GM15510 (cell line): ENCODE results near the gene CTIF.

ENCODE experiments used
- POLR2A ChIP-seq: IDR thresholded peaks from 3 replicates; pipeline ENCODE4 v1.6.1; 2011; ENCODE audit warnings: borderline replicate concordance; ENCODE audit not compliant: insufficient read length; ENCODE audit errors: extremely low read depth

The CTIF gene

DNA sequence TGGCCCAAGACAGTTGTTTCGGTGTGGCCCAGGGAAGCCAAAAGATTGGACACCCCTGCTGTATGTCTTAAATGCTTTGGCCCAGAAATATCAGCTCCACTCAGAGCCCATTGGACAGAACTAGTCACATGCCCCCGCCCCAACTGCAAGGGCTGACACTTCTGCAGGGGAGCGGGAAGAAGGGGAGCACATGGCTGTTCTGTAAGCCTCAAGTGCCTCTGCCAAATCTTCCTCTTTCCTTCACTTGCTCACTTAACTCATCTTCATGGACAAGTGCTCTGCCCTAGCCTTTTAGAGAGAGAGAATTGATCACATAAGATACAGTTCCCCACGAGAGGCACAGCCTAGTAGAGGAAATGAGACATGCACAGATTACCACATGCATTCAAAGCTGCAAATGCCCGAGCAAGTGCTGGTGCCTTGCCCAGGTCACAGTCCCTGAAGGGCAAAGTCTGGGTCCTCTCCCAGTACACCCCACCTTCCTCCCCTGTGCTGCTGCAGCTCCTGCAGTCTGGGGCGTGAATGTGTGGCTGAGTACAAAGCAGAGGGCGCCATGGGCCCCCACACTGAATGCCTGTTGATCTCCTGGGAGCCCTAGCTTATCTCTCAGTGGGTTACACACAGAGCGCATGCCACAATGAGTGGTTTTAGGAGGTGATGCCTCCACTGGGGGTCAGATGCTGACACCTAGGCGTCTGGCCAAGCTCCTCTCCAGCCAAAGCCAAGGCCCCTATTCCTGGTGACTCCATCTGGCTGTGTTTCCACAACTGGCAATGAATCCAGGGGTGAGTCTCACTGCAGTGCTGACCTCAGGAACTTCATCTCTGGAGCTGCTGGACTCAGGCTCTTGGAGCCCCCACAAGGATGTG, 135.3 kb downstream of the CTIF start:
- TF ChIP-seq POLR2A: no peak

DNA sequence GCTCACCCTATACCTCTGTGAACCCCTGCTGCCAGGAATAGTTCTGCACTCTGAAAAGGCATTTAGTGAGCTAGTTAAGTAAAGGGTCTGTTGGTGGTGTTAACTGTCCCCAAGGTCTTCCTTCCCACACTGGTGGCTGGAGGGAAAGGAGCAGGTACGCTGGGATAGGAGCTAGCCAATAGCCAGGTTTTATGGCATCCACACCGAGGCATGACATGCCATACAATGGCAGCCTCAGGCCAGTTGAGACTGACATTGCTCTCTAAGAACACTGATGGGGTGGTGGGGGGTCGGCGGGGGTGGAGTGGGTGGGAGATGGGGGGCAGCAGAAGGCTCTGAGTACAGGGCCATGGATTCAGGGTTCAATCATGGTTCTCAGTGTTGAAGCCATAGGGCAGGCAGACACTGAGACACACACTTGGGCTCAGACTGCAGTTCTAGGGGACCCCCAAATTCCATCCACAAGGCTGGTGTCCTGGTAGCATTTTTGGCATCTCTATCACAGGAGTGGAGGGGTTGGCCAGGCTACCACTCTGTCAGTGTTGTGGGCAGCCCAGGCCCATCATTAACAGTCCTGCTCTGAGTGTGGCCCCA, 136.0 kb downstream of the CTIF start:
- no peak for TF ChIP-seq POLR2A

DNA sequence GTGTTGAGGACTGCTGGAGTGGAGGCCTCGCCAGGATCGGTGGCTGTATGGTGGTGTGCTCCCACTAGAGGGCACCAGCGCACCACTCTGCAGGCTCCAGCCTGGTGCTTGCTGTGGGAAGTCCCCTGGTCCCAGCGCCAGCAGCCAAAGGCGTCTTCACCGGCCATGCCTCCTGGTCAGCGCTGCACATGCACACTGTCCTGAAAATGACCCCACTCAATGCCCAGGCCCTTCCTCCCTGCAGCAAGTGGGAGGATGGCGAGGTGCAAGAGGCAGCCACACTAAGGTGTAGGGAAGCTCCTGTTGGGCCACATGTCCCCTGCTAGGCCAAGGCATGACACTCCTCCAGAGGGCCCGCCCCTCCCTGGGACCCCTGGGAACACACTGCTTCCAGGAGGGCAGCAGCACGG, 136.5 kb downstream of the CTIF start:
- TF ChIP-seq POLR2A: no peak

DNA sequence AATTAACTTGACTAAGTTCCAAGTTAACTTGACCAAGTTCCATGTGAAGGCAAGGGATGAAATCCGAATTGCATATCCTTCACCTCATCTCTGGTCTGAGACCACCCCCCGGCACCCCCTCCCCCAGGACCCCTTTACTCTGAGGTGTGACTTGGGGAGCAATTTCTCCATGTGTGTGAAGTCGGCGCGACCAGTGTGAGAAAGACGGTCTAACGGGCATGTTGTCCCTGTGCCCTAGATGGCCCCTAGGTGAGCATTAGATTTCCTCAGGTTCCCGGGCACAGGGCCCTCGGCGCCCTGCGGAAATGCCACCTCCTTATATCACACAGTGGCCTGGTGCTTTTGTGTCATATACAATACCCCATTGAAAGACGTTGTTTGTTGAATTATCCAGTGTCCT, 137.1 kb downstream of the CTIF start:
- TF ChIP-seq POLR2A: no peak

DNA sequence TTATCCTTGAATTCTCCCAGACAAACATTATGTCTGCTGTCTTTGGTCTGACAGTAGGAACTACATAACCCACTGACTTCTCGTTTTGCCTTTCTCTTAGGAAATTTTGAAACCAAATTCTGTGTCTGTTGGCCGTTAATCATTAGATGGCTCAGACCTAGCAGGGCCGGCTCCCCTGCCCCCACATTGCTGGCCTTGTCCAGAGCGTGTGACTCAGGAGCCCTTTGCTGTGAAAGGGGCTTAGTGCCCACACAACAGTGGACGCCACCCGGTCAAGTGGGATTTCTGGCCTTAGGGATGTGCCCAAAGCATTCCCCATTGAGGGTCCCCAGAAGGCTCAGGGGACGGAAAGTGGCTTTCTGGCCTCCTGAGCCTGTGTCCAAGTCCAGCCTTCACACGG, 137.5 kb downstream of the CTIF start:
- no peak for TF ChIP-seq POLR2A

DNA sequence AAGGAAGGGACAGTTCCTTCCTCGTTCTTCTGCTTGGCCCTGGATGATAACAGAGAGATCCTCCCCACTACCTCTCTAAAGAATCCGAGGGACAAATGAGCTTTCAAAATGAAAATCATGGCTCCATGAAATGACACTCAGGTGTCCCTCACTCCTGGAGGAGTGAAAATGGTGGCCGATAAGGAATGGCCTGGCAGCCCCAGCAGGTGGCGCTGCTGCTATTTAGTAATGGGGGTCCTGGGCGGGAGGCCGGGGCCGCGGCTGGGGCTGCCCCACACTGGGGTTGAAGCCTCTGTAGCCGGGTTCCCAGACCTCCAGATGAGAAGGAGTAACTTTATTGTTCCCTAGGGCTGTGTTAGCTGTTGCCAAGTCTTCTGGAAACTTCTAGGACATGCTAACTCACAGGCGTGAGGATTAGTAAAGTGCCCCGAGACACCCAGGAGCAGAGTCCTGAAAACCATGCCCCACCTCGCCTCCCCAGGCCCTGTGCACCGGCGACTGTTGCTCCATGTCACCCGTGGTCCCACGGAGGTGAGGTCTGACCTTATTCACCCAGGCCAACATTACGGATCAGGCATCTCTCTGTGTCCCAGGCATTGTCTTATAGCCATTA, 138.0 kb downstream of the CTIF start:
- no peak for TF ChIP-seq POLR2A

DNA sequence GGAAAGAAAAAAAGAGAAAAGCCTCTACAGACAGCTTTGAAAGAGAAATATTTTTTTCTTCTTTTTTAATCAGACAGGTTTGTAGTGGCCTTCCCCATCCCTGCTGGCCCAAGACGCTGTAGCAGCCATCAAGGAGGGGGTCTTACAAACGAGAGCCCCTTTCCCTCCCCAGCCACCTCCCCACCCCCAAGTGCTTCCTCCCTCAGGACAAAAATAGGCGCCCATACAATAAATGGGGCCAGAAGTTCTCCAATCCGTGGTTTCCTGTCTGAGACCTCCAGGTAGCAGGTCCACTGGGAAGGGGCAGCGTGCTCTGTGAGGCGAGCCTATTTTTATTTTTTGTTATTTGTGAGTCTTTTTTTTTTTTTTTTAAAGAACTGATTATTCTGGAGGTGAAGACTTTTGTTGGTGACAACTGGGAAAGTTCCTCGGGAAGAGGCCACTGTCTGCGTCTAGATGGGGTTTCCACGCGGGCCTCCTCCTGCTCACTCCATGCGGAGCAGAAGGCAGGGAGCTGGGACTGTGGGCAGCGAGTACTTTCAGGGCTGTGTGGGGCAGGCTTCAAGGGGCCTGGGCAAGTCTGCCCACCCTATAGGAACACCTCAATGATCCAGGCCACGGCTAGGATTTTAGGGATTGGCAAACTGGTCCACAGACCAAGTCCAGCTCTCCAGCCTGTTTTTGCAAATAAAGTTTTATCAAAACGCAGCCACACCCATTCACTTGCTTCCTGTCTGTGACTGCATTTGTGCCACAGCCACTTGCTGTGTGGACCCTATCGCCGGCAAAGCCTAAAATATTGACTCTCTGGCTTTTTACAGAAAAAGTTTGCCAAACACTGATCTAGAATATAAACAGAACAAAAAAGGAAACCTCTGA, 139.6 kb downstream of the CTIF start:
- no peak for TF ChIP-seq POLR2A

DNA sequence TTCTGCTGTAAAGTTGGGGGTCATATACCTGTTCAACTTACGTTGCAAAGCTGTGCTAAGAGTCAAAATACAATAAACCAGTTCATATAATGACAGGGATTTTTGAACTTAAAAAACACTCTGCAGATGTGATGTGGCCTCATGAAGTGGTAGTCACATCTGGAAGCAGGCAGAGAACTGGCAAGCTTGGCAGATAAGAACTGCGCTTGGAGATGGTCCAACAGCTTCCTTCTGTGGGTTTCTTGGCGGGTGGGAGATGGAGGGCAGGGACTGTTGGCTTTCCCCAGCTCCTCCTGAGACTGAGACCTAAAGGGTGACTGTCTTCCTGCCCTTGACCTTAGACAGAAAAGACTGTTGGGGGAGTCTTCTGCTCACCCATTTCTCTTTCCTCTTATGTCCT, 140.4 kb downstream of the CTIF start:
- TF ChIP-seq POLR2A: no peak

DNA sequence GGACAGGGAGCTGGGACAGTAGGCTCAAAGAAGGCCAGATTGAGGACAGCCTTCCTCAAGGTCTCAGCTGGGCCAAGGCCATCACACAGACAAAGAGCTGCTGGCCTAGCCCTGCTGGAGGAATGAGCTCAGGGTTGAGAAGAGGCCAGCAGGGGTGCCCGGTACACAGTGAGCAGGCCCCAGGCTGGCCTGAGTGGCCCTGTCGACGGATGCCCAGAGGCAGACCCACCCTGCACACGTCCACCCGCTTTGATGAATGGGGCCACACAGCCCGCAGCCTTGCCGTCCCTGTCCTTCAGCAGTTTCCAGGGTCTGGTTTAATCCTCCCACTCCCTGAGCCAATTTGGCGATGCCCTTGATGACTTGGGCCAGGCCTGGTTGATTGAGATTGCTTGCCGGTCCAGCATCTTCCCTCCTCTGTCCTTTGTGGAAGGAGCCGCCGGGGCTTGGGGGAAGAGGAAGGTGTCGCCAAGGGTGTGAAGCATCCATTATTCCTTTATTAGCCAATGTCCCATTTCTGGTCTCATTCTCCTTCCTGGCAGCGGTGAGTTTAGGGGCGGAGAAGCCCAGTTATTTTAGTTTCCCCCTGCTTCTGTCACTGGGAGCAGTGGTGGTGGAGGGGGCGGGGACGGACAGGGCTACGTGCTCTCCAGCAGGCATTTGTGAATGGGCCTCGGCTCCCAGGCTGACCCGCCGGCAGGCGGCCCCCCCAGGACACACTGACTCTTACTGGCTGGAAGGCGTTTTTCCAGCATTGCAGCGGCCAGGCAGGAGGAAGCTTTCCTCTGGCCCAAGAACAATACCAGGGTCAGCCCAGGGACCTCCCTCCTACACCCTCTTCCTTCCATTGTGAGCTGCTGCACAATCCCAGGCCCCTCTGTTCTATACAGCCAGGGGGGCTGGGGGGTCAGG, 141.8 kb downstream of the CTIF start:
- TF ChIP-seq POLR2A: no peak

DNA sequence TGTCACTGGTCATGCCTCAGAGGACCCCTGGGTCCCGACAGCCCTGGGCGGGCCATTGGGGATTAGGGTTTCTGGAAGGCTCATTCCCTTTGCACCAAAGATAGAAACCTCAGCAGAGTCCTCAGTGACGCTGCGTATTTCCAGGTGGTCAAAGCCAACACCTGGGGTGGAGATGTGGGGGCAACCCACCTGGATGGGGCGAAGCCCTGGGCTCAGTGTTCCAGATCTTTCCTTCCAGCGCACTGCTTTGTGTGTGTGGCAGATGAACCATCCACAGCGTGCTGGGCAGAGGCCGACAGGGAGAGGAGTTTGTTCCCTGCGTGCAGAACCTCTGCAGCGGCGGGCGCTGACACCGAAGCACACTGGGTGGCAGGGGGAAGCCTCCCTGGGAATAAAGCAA, 143.9 kb downstream of the CTIF start:
- TF ChIP-seq POLR2A: no peak

DNA sequence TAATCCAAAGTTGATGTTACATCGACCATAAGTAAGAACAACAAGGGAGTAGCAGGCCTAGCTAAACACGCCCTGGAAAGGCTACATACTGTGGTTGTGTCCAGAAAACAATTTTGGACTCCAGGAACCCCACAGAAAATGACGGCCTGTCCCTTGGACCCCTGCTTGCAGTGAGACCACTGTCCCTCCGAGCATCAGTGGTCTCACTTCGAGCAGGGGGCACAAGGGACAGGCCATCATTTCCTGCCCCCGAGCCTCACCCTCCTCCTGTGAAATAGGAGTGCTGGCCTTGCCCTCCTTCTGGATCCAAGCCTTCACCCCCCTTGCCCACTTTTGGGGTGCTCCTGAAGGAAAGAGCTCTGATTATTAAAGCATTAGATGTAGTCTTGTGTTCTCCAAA, 144.4 kb downstream of the CTIF start:
- TF ChIP-seq POLR2A: no peak

DNA sequence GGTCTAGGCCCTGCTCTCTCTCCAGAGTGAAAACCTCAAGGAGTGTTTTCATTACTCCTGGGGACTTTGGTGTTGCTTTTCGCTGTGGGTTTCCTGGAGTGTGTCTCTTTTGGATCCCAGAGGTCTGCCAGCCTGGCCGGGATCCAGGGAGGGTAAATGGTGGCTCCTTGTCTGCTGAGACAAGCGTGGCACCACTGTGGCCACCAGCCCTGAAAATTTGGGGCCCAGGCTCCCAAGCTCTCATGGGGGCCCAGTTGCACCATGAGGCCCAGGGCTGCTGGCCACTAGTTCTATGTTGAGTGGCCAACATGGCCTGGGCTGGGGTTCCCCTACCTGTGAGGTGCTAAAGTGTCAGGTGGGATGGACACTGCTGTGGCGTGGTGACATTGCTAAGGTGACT, 144.8 kb downstream of the CTIF start:
- TF ChIP-seq POLR2A: no peak

DNA sequence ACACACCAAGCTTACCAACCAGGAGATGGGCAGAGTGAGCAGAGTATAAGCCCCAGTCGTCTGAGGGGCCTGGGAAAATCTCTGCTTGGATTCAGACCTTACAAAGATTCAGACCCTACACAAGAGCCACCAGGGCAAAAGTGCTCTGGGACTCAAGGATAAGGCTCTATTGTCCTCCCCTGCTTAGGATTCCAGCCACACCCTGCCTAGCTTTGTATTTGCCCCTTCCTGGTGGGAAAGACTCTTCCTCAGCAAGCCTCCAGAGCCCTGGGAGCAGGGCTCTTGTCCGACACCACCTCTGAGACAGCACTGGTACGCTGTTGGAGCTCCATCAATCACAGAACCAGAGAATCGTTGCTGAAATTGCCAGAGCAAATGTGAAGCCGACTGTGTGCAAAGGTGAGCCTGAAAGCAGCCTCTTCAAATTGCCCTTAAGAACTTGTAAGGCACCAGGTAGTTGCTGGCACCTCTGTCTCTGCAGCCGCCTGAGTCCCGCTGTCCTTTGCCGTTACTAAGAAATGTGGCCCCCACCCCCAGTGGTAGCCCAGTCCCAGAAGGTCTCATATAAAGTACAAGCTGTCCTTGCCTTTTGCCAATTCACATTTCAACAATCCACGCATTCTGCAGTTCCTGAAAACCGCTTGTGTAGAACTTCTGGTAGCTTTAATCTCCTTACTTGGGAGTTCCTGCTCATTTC, 148.7 kb downstream of the CTIF start:
- TF ChIP-seq POLR2A: no peak
